Cortex of kidney (tissue), 1 donor: ENCODE data around the gene GDF7.

Experiments used
- DNase-seq: peaks from one replicate; lab custom pipeline; 2025; lab: John Stamatoyannopoulos, UW

The GDF7 gene

GRCh38 chr2:20666304-20667150, at the start of gene GDF7:
Gene GDF7 (plus strand): TSS chr2:20667144. CDS start chr2:20667240, 96 bp downstream.
- DNase-seq = no peak

- DNase-seq = no peak
Measured at GRCh38 chr2:20617892-20618467, 49.0 kb upstream of the GDF7 start.

- no peak for DNase-seq
Measured at GRCh38 chr2:20618468-20618885, 48.5 kb upstream of the GDF7 start.

GRCh38 chr2:20618886-20619521, 47.9 kb upstream of the GDF7 start:
- no peak for DNase-seq

GRCh38 chr2:20619624-20620024, 47.3 kb upstream of the GDF7 start:
- DNase-seq = no peak

GRCh38 chr2:20620271-20620681, 46.7 kb upstream of the GDF7 start:
- DNase-seq = no peak

GRCh38 chr2:20620696-20621365, 46.1 kb upstream of the GDF7 start:
- DNase-seq = no peak

GRCh38 chr2:20621366-20622295, 45.3 kb upstream of the GDF7 start:
- no peak for DNase-seq

GRCh38 chr2:20622296-20622686, 44.7 kb upstream of the GDF7 start:
- DNase-seq = no peak

- DNase-seq = no peak
Measured at GRCh38 chr2:20622731-20623130, 44.2 kb upstream of the GDF7 start.

- DNase-seq = no peak
Measured at GRCh38 chr2:20623241-20623640, 43.7 kb upstream of the GDF7 start.

- no peak for DNase-seq
Measured at GRCh38 chr2:20623741-20624155, 43.2 kb upstream of the GDF7 start.

GRCh38 chr2:20624156-20624883, 42.6 kb upstream of the GDF7 start:
- no peak for DNase-seq

GRCh38 chr2:20624884-20625485, 42.0 kb upstream of the GDF7 start:
- DNase-seq = no peak

- no peak for DNase-seq
Measured at GRCh38 chr2:20625491-20626391, 41.2 kb upstream of the GDF7 start.

GRCh38 chr2:20626392-20626697, 40.6 kb upstream of the GDF7 start:
- no peak for DNase-seq

GRCh38 chr2:20626698-20627513, 40.0 kb upstream of the GDF7 start:
- DNase-seq = no peak

GRCh38 chr2:20627712-20628380, 39.1 kb upstream of the GDF7 start:
- DNase-seq = no peak
